Neural progenitor cell (in vitro differentiated cells): Measurements from ENCODE around the gene KAZN.

Experiments
- CTCF ChIP-seq: fragments of 200-600 bp; sonication (generic); IDR thresholded peaks from 2 replicates; pipeline ENCODE4 v1.5.1; 2017; ENCODE audit warnings: antibody characterized with exemption, mild to moderate bottlenecking
- EZH2 ChIP-seq: fragments of 200-600 bp; sonication (generic); IDR thresholded peaks from 2 replicates; pipeline ENCODE4 v1.6.1; 2017; ENCODE audit warnings: antibody characterized with exemption, mild to moderate bottlenecking, moderate library complexity
- EZH2phosphoT487 ChIP-seq: fragments of 200-600 bp; sonication (generic); IDR thresholded peaks from 2 replicates; pipeline ENCODE4 v1.6.1; 2017; ENCODE audit warnings: antibody characterized with exemption

GRCh38 chr1:14567056-14567455, 31.4 kb upstream of the KAZN start:
- peak; percentile 56 for TF ChIP-seq CTCF
- TF ChIP-seq EZH2, result no peak
- TF ChIP-seq EZH2phosphoT487, result no peak
